ENCODE data around the gene TBXAS1.

TBXAS1 gene

DNA sequence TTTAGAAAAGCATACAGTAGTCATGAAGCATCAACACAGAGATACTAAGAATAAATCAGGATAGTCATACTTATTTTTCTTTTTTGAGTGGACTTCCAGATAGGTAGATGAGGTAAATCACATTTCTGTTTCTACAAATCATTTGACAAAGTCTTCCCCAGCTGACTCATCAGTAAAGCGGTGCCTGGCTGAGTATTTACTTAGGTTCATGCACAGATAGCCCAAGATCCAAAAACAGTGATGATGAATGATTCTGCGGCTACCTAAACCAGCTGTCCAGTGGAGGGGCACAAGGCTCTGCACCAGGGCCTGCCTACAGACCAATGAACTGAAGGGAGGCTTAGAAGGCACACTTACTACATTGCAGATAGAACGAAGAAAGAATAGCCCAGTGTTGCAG lies 120.6 kb downstream of the TBXAS1 start:
- no peak for DNase-seq

GRCh38 chr7:139950881-139951525 lies 121.9 kb downstream of the TBXAS1 start:
- DNase-seq: no peak

DNA sequence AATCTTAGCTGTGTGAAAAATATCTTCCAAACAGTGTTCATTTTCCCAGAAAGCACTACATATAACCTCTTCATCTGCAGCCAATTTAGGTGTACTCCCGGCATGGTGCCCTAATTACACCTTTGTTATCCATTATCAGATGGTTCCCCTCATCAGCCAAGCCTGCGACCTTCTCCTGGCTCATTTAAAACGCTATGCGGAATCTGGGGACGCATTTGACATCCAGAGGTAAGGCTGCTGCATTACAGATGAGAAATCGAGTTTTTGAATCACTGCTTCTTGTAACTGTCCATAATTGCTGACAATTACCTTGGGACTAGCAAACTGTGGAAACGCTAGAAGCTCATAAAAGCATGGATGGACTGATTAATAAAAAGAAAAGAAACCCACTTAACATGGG lies 124.2 kb downstream of the TBXAS1 start:
- DNase-seq: no peak

GRCh38 chr7:139955109-139955820 lies 126.2 kb downstream of the TBXAS1 start:
- no peak for DNase-seq

DNA sequence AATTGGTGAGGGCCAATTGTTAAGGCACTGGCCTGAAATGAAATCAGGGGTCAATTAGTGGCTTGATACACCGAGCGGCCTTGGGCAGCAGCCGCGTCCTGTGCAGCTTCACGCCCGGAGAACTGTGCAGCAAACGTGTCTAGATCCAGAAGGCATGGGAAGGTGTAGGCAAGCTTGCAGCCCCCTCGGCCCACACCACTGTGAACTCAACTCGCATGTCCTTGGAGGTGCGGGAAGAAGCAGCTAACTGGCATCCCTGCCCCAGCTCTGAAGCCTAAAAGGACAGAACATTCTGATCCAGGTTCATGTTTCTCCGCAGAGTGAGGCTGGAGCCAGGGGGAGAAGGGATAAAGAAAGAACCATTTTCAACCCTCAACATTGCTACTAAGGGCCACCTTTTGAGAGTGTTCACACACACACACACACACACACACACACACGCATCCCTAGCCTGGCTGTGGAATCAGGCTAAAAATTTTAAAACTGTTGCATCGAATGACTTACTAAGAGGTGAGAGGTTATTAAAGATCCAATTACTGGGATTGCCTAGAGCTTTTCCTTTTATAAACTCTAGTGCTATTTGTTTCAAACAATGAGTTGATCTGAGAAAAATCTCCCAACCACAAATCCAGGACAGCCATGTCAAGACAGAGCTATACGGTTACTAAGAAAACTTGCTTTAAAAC lies 129.7 kb downstream of the TBXAS1 start:
- DNase-seq: no peak

GRCh38 chr7:139959285-139959628 lies 130.2 kb downstream of the TBXAS1 start:
- no peak for DNase-seq

GRCh38 chr7:139959718-139960117 lies 130.7 kb downstream of the TBXAS1 start:
- no peak for DNase-seq

GRCh38 chr7:139960157-139960556 lies 131.1 kb downstream of the TBXAS1 start:
- no peak for DNase-seq

DNA sequence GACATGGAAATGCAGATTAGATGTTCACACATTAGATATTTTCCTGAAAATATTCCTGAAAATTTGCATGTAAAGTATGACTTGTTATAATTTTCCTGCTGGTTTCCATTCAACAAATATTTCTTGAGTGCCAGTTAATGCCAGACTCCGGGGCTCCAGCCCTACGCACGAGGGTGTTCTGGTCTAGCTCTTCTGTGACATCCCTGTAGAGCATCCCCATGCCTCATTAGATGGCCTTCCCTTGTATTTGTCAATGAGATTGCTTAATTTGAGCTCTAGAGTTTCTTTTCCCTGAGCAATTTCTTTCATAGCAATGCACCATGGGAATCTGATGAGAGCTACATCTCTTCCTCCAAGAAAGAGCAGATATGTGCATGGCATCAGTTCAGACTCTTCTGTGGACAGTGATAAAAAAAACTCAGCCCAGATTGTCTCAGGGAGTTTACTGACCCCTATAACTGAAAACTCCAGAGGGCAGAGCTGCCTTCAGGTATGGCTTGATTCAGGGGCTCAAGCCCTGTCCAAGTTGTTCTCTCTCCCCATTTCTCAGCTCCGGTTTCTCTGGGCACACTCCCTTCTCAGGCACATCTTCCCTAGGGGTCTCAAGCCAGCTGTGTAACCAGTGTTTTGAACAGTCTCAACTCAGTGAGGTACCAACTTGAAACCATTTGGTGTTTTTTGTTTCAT lies 137.0 kb downstream of the TBXAS1 start:
- no peak for DNase-seq

DNA sequence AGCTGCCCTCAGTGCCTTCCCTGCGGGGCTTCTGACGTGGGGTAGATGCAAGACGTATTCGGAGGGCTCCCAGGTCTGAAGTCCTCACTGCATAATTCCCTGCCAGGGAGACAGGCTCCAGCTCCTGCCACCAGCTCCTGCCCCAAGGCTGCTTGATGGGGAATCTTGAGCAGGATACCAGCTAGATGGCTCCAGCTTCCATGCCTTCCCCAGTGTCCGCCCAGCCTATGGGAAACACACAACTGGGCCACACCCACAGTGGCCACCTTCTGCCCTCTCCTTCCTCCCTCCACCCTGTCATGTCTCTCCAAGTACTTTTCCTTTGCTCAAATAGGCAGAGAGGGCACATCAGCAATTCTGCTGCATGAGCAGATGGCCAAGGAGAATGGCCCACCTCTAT lies 137.9 kb downstream of the TBXAS1 start:
- DNase-seq: no peak

- DNase-seq: no peak
These were observed 139.9 kb downstream of the TBXAS1 start for GRCh38 chr7:139968931-139969330.

DNA sequence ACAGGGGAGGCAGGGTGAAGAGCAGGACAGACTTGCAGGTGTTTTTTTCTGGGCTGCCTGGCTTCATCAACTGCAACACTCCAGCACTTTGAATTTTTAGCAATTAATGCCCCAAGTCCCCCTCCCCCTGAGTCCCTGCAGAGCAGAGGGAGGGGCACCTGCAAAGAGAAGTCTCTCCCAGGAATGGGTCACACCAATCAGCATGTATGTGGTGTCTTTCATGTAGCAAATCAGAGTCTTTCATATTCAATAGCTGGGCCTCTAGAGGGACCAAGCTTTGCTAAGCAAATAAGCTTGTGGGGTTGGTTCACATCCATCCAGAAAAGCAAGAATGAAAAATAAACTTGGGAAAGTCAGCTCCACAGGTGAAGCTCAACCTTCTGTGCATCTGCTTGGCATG lies 143.0 kb downstream of the TBXAS1 start:
- no peak for DNase-seq

DNA sequence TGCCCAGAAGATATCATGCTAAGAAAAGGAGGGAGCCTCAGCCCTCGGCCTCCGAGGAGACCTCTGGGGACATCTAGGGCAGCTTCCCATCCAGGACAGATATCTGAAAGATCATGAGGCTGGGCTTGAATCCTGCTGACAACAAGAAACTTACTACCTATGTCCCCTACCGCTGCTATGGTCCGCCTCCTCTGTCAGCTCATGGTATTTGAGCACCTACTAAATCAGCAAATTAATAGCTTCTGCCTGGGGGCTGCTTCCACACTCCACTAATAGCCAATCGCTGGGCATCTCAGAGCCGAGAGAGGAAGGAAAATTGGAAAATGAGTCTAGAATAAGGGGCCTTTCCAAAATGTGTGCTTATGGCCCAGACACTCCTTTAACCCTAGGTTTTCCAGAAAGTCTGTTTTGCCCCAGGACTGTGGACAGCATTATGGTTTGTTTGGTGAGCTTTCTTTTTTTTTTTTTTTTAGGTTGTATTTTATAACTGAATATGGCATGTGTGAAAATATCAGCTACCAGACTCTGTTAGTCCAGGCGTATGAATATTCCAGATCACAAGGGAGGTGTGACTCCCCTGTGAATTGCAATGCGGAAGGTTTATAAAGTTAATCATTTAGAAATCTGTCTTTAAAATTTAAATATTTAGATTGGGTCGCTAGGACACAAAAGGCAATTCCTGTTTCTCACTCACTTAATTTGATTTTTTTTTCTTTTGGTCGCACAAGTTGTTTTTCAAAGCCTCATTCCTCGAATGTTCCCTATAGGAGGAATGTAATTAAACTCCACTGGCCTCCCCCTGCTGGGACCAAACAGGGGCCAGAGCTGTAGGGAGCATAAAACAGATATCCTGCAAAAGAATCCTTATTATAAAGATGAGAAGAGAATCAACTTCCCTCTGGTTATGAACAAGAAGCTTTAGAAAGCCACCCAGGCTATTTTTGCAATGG lies 144.3 kb downstream of the TBXAS1 start:
- no peak for DNase-seq

GRCh38 chr7:139974179-139974811 lies 145.2 kb downstream of the TBXAS1 start:
- DNase-seq: no peak

- no peak for DNase-seq
These were observed 147.2 kb downstream of the TBXAS1 start for GRCh38 chr7:139976055-139976837.

DNA sequence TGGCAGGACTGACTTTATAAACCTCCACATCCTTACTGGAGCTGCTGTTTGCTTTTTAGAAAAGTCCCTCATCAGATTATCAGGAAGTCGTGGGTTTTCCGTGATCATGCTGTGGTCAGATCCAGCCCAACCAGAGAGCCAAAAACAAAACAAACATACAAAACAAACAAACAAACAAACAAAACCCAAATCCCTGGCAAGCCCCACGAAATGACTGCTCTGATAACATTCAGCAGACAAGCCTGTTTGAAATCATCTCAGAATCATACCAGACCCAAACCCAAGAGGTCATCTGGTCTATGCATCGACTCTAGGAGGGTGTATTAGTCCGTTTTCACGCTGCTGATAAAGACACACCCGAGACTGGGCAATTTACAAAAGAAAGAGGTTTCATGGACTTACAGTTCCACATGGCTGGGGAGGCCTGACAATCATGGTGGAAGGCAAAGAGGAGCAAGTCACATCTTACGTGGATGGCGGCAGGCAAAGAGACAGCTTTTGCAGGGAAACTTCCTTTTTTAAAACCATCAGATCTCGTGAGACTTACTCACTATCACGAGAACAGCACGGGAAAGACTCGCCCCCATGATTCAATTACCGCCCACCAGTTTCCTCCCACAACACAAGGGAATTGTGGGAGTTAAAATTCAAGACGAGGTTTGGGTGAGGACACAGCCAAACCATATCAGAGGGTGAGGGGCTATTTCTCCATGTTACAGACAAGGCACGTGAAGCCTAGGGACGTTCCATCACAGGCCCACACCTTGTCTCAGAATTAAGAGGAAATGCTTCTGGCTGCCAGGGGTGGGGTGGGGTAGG lies 148.0 kb downstream of the TBXAS1 start:
- DNase-seq: no peak

DNA sequence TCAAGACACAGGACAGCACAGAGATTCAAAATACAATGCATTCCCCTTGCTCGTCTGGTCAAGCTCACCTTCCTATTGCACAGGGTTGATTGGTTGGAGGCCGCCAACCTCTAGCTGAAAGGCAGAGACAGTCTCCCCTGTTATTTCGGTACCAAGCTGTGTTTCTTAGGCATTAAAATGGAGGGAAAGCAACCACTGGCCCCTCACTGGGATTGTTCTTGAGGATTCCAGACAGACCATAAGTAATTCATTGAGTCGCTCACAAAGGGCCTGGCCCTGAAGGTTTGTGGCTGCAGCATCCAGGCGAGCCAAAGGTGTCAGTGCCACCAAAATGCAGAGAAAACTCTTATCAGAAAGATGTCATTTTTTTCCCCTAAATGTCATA lies 152.4 kb downstream of the TBXAS1 start:
- no peak for DNase-seq

DNA sequence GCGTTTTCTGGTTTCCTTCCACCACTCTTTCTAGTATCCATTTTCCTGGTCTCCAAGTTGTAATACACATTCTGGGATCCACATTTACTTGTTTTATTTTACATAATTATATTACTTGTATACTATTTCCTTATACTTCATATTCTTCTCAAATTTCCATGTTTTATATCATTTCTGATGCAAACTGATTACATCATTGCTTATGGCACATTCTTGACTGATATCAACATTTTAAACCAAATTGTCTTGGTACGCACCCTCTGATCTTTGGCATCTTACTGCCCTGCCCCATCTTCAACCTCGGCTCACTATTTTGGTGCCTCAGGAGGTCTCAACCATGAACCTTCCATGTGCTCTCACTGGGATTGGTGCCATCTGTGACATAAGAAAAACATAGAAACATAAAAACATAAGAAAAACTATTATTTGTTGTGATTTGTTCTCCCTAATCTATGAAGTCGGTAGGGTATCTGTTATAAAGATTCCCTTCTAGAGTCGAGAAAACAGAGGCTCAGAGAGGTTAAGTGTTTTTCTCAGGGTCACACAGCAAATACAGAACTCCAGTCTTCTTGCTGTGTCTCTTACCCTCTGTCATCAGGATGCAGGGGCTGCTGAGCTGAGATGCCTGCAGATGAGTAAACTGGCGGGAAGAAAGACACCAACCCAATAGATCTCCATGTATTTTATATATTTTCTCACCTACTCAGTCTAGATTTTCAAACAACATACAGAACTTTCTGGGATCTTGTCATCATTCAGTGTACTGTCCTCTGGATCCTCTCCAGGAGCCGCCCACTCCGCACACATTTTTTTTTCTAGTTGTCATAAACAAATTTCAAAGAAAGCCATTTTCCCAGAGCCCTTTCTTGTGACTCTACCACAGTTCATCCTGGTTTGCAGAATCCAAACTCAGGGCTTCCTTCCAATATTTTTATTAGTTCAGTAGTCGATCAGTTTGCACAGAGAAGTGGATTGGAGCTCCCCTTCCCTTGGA lies 154.2 kb downstream of the TBXAS1 start:
- DNase-seq: no peak
